Right atrium auricular region (tissue), 2 donors: ENCODE measurements around the gene SSBP3. TPM values are rescaled to one million over a fixed set of nuclear protein-coding genes. Genes with fewer than 3 reads are reported as not detected.
A peak's percentile ranks its signal among the peaks of the same experiment; 100 is the strongest.

Experiments
- DNase-seq: peaks from one replicate; pipeline ENCODE4 v3.0.0-alpha.2; 2019; ENCODE audit warnings: low spot score
- H3K27ac ChIP-seq, 2 donors: fragments of 200-600 bp; sonication (generic); 1 replicate in 1 of 2; 2 replicates in 1 of 2; pipeline ENCODE4 v1.5.1; 2016 to 2019
- H3K27me3 ChIP-seq, 2 donors: fragments of 200-600 bp; sonication (generic); one replicate each; pipeline versions ENCODE4 v1.5.1 to v1.6.0; 2017 to 2019
- H3K36me3 ChIP-seq: fragments of 200-600 bp; sonication (generic); one replicate; pipeline ENCODE4 v1.5.1; 2016
- H3K4me1 ChIP-seq, 2 donors: fragments of 200-600 bp; sonication (generic); one replicate each; pipeline versions ENCODE4 v1.5.1 to v1.6.0; 2017 to 2019
- H3K4me3 ChIP-seq, 2 donors: fragments of 200-600 bp; sonication (generic); 1 replicate in 1 of 2; 2 replicates in 1 of 2; pipeline ENCODE4 v1.5.1; 2017 to 2019; ENCODE audit warnings: mild to moderate bottlenecking in 1 of 2, moderate library complexity in 1 of 2
- H3K9me3 ChIP-seq, 2 donors: fragments of 200-600 bp; sonication (generic); one replicate each; pipeline ENCODE4 v1.5.1; 2019
- total RNA-seq, 2 donors: library from RNA; depleted of rRNA; stranded (reverse); fragments of >200 nt; gene quantifications; one replicate each; pipeline ENCODE4 v1.1.0, GENCODE V29; 2016
- TF ChIP-seq, protein P1 (sequence below), 2 donors: fragments of 200-600 bp; sonication (generic); IDR thresholded peaks; one replicate each; pipeline ENCODE4 v1.5.1; 2019; ENCODE audit warnings: antibody characterized with exemption in 2 of 2

Gene SSBP3
- total RNA-seq, 2 donors from 2014 or later, result 15.2 to 16.6 TPM

DNA sequence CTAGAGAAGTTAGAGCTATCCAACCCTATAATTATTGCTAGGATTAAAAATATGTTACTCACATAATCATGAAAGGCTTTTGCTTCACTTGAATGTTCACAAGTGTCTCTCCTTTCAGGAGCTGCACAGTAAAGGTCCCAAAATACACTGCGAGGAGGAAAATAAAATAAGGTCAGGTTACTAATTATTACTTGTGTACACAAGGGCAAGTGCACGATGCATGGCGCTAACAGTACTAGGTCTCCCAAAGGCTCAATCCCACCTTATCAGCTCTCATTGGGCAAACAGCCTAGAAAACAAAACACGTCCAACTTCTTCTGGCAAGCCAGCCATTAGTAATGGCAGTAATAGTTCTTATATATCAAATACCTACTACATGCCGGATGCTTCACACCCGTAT is 4.4 kb downstream of the SSBP3 start:
- Histone ChIP-seq H3K9me3 (no peaks in the 10 kb centered on the region), H3K27ac (peak overlapping the region in 1 of 2 donors; percentile 62), H3K4me3 (no peak overlapping the region), H3K36me3 (peaks cover 24% of the 10 kb centered on the region), H3K4me1 (peaks cover 0 to 64% of the 10 kb centered on the region in 2 donors), H3K27me3 (no peaks in the 10 kb centered on the region)
- TF ChIP-seq, protein P1, sequence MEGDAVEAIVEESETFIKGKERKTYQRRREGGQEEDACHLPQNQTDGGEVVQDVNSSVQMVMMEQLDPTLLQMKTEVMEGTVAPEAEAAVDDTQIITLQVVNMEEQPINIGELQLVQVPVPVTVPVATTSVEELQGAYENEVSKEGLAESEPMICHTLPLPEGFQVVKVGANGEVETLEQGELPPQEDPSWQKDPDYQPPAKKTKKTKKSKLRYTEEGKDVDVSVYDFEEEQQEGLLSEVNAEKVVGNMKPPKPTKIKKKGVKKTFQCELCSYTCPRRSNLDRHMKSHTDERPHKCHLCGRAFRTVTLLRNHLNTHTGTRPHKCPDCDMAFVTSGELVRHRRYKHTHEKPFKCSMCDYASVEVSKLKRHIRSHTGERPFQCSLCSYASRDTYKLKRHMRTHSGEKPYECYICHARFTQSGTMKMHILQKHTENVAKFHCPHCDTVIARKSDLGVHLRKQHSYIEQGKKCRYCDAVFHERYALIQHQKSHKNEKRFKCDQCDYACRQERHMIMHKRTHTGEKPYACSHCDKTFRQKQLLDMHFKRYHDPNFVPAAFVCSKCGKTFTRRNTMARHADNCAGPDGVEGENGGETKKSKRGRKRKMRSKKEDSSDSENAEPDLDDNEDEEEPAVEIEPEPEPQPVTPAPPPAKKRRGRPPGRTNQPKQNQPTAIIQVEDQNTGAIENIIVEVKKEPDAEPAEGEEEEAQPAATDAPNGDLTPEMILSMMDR (IDR thresholded peaks at IDR 0.05), result no peak
- no peak for DNase-seq

DNA sequence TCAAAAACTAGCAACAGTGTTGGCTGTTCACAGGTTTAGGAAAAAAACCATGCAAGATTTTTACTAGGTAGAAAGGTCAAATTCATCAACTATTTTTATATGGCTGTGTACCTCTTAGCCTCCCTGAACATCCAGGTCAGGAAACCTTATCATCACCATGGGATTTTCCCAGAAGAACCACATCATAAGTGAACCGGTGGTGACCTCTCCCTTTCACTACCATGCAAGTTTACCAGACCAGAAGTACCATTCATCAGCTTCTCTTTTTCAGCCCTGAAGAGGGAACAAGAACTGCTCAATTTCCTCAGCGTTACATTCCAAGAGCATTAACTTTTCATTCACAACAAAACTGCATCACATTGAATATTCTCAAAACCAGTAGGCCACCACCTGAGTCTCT is 5.9 kb downstream of the SSBP3 start:
- H3K36me3 ChIP-seq, result peaks cover 28% of the 10 kb centered on the region
- no peak overlapping the region for H3K4me3 ChIP-seq
- peaks cover 0 to 69% of the 10 kb centered on the region in 2 donors for H3K4me1 ChIP-seq
- H3K27me3 ChIP-seq, result no peaks in the 10 kb centered on the region
- no peak overlapping the region for H3K27ac ChIP-seq
- no peaks in the 10 kb centered on the region for H3K9me3 ChIP-seq
- DNase-seq, result no peak
- TF ChIP-seq, protein P1 (IDR thresholded peaks at IDR 0.05), result no peak

DNA sequence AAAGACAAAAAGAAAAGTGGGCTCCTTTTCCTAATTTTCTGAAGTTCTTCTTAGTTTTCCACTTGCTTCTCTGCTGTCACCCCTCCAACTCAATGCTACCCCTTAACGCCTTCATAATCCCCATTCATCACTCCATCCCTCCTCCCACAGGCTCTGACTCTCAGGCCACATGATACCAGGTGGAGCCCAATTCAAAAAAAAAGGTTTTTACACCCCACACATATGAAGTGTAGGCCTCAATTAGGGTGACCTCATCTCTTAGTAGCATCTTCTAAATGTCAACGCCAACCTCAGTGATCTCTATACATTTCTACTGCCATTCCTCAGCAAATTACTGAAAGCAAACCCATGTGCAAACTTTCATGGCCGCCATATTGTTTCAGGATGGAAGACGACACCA is 6.4 kb downstream of the SSBP3 start:
- H3K27me3 ChIP-seq, result no peaks in the 10 kb centered on the region
- no peak overlapping the region for H3K4me3 ChIP-seq
- no peaks in the 10 kb centered on the region for H3K9me3 ChIP-seq
- peaks cover 29% of the 10 kb centered on the region for H3K36me3 ChIP-seq
- no peak for DNase-seq
- TF ChIP-seq, protein P1 (IDR thresholded peaks at IDR 0.05), result no peak
- H3K27ac ChIP-seq, result no peak overlapping the region
- H3K4me1 ChIP-seq, result peaks cover 0 to 64% of the 10 kb centered on the region in 2 donors

DNA sequence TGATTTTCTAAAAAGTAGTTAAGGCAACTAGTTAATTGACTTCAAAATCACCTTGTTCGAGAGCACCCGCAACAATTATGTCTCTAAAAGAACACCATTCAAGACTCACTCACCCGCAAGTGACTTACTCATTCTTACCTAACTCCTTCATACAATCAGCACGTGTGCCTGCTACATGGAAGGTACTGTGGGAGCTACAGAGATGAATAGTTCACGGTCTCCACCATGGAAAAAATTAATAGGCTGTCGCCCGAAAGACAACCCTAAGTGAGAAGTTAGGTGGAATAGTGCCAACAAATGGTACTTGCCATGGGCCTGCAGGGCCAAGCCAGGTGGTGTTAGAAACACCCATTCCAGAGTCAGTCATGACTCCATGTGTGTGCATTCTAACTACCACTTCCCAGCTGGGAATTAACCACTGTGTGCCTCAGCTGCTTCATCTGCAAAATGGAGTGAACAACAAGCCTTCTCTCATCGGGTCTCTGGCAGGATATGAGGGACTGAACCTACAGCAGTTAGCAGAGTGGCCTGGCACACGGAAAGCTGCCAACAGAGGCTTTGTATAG is 7.1 kb downstream of the SSBP3 start:
- DNase-seq, result no peak
- TF ChIP-seq, protein P1 (IDR thresholded peaks at IDR 0.05), result no peak
- H3K4me1 ChIP-seq, result peaks cover 0 to 59% of the 10 kb centered on the region in 2 donors
- H3K27ac ChIP-seq, result no peak overlapping the region
- H3K27me3 ChIP-seq, result no peaks in the 10 kb centered on the region
- peaks cover 29% of the 10 kb centered on the region for H3K36me3 ChIP-seq
- no peaks in the 10 kb centered on the region for H3K9me3 ChIP-seq
- no peak overlapping the region for H3K4me3 ChIP-seq

DNA sequence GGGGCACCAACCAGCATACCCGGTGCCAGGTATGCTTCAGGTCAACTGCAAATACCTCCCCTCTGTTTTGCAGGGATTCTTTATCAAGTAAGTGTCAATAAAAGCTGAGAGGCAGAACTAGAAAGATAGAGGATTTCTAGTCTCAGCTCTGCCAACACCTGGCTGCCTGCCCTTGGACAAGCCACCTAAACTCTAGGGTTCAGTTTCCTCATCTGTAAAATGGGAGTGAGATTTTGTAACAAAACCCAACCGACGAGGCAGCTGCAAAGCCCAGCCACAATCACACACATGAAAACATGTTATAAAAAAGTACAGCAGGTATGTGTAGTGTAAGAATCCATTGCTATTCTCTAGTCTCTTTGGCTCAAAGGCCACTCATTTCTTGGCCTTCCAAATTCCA is 8.2 kb downstream of the SSBP3 start:
- Histone ChIP-seq H3K27me3 (no peaks in the 10 kb centered on the region), H3K4me3 (no peak overlapping the region), H3K4me1 (peaks cover 0 to 57% of the 10 kb centered on the region in 2 donors), H3K36me3 (peaks cover 31% of the 10 kb centered on the region), H3K27ac (peak overlapping the region in 1 of 2 donors; percentile 67), H3K9me3 (no peaks in the 10 kb centered on the region)
- no peak for DNase-seq
- TF ChIP-seq, protein P1 (IDR thresholded peaks at IDR 0.05), result no peak

DNA sequence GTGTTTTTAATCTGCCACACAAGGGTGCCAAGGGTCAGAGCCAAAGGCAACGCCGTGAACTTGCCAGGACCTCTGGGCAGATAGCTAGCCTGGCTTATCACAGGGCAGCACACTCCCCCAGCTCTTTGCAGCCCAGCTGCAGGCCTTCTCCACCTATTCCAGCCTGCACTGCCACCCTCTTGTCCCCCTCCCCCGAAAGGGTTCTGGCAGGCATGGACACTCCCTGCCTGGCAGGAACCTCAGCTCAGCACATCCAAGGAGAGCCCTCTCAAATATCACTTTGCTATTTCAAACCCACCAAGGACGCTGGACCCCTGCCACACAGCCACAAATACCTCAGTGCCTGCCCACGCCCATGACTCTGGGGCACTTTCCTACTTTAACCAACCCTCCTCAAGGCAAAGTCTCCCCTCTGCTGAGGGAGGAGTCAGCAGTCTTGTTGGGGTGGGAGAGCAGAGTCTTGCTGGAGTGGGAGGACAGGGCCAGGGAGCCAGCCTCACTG is 9.1 kb downstream of the SSBP3 start:
- H3K4me1 ChIP-seq, result peaks cover 0 to 53% of the 10 kb centered on the region in 2 donors
- H3K4me3 ChIP-seq, result no peak overlapping the region
- no peaks in the 10 kb centered on the region for H3K27me3 ChIP-seq
- H3K27ac ChIP-seq, result peak overlapping the region; percentile 62 to 67
- no peaks in the 10 kb centered on the region for H3K9me3 ChIP-seq
- TF ChIP-seq, protein P1 (IDR thresholded peaks at IDR 0.05), result no peak
- DNase-seq, result no peak
- peaks cover 39% of the 10 kb centered on the region for H3K36me3 ChIP-seq
